ENCODE data around the gene DVL2.

Gene DVL2

GRCh38 chr17:7204828-7205461, 29.4 kb downstream of the DVL2 start:
- Mint-ChIP-seq H3K4me3 (peak overlapping the region; percentile 74 to 83 (median 81)), H3K27ac (peak overlapping the region; percentile 98 to 99 (median 98))

GRCh38 chr17:7204336-7204735, 30.0 kb downstream of the DVL2 start:
- H3K36me3 Mint-ChIP-seq (ENCODE audit: low read depth) = peaks cover 32% of the 10 kb centered on the region
- H3K27me3 Mint-ChIP-seq (ENCODE audit: low read depth) = peaks cover 5% of the 10 kb centered on the region
- TF ChIP-seq CTCF (IDR thresholded peaks at IDR 0.05; ENCODE audit: unreplicated experiment in 3 of 3) = no peak
- H3K4me3 Mint-ChIP-seq = peak overlapping the region; percentile 74 to 83 (median 81)
- H3K27ac Mint-ChIP-seq = peak overlapping the region in 2 of 3 experiments; percentile 98
- H3K4me1 Mint-ChIP-seq = peaks cover 33% of the 10 kb centered on the region
- no peaks in the 10 kb centered on the region for H3K9me3 Mint-ChIP-seq

More at GRCh38 chr17:7204828-7205461, 29.4 kb downstream of the DVL2 start:
- H3K4me1 Mint-ChIP-seq = peaks cover 35% of the 10 kb centered on the region
- H3K9me3 Mint-ChIP-seq = no peaks in the 10 kb centered on the region
- peaks cover 5% of the 10 kb centered on the region for H3K27me3 Mint-ChIP-seq (ENCODE audit: low read depth)
- H3K36me3 Mint-ChIP-seq (ENCODE audit: low read depth) = peaks cover 31% of the 10 kb centered on the region
- no peak for TF ChIP-seq CTCF (IDR thresholded peaks at IDR 0.05; ENCODE audit: unreplicated experiment in 3 of 3)

GRCh38 chr17:7203391-7203790, 30.9 kb downstream of the DVL2 start:
- TF ChIP-seq CTCF (IDR thresholded peaks at IDR 0.05; ENCODE audit: unreplicated experiment in 3 of 3) = no peak
- Mint-ChIP-seq H3K4me3 (peak overlapping the region in 1 of 3 experiments; percentile 74), H3K27me3 (ENCODE audit: low read depth) (peaks cover 5% of the 10 kb centered on the region), H3K4me1 (peaks cover 29% of the 10 kb centered on the region), H3K27ac (peak overlapping the region in 1 of 3 experiments; percentile 98), H3K36me3 (ENCODE audit: low read depth) (peaks cover 32% of the 10 kb centered on the region), H3K9me3 (no peaks in the 10 kb centered on the region)

GRCh38 chr17:7196651-7197401, 37.5 kb downstream of the DVL2 start:
- no peaks in the 10 kb centered on the region for H3K4me1 Mint-ChIP-seq
- H3K9me3 Mint-ChIP-seq = no peaks in the 10 kb centered on the region
- TF ChIP-seq CTCF (IDR thresholded peaks at IDR 0.05; ENCODE audit: unreplicated experiment in 3 of 3) = no peak
- no peaks in the 10 kb centered on the region for H3K27me3 Mint-ChIP-seq (ENCODE audit: low read depth)
- no peak overlapping the region for H3K27ac Mint-ChIP-seq
- no peak overlapping the region for H3K4me3 Mint-ChIP-seq
- peaks cover 62% of the 10 kb centered on the region for H3K36me3 Mint-ChIP-seq (ENCODE audit: low read depth)

- H3K27me3 Mint-ChIP-seq (ENCODE audit: low read depth) = no peaks in the 10 kb centered on the region
- H3K4me3 Mint-ChIP-seq = no peak overlapping the region
- H3K36me3 Mint-ChIP-seq (ENCODE audit: low read depth) = peaks cover 63% of the 10 kb centered on the region
- no peak for TF ChIP-seq CTCF (IDR thresholded peaks at IDR 0.05; ENCODE audit: unreplicated experiment in 3 of 3)
- no peaks in the 10 kb centered on the region for H3K9me3 Mint-ChIP-seq
- no peak overlapping the region for H3K27ac Mint-ChIP-seq
- no peaks in the 10 kb centered on the region for H3K4me1 Mint-ChIP-seq
These were observed 38.3 kb downstream of the DVL2 start for GRCh38 chr17:7195971-7196370.
